ENCODE data around the gene ARHGAP26.

DNA sequence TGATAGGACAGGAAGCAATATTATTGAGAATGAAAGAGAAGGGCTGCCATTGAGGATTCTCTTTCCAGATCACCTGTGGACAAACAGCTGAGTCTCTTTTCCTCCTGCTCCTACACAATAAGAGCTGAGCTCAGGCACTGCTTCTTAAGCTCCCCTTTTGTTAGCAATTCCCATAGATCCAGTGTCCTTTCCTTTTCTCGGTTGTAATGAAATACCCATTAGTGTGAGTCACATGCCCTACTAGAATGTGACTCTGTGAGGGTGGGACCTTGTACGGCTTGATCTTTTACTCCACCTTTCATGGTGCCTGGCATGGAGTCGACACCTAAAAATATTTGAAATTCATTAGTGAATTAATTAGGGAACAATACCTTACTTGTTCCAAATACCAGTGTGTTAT is 364.1 kb downstream of the ARHGAP26 start:
- TF ChIP-seq EZH2 (IDR thresholded peaks at IDR 0.05; ENCODE audit: borderline replicate concordance, insufficient read depth, low read length, poor library complexity, severe bottlenecking), result no peak
- TF ChIP-seq TAF1 (IDR thresholded peaks at IDR 0.05; ENCODE audit: low read depth), result no peak
- TF ChIP-seq, protein P1, sequence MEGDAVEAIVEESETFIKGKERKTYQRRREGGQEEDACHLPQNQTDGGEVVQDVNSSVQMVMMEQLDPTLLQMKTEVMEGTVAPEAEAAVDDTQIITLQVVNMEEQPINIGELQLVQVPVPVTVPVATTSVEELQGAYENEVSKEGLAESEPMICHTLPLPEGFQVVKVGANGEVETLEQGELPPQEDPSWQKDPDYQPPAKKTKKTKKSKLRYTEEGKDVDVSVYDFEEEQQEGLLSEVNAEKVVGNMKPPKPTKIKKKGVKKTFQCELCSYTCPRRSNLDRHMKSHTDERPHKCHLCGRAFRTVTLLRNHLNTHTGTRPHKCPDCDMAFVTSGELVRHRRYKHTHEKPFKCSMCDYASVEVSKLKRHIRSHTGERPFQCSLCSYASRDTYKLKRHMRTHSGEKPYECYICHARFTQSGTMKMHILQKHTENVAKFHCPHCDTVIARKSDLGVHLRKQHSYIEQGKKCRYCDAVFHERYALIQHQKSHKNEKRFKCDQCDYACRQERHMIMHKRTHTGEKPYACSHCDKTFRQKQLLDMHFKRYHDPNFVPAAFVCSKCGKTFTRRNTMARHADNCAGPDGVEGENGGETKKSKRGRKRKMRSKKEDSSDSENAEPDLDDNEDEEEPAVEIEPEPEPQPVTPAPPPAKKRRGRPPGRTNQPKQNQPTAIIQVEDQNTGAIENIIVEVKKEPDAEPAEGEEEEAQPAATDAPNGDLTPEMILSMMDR (IDR thresholded peaks at IDR 0.05; ENCODE audit: poor library complexity, severe bottlenecking), result no peak
- no peak for TF ChIP-seq EP300 (conservative IDR thresholded peaks at IDR 0.05; ENCODE audit: poor library complexity, severe bottlenecking)
- no peak for TF ChIP-seq POLR2AphosphoS5 (IDR thresholded peaks at IDR 0.05)
- TF ChIP-seq RAD21 (conservative IDR thresholded peaks at IDR 0.05), result no peak
- TF ChIP-seq SMC3 (conservative IDR thresholded peaks at IDR 0.05; ENCODE audit: poor library complexity), result no peak
- TF ChIP-seq, protein P2, sequence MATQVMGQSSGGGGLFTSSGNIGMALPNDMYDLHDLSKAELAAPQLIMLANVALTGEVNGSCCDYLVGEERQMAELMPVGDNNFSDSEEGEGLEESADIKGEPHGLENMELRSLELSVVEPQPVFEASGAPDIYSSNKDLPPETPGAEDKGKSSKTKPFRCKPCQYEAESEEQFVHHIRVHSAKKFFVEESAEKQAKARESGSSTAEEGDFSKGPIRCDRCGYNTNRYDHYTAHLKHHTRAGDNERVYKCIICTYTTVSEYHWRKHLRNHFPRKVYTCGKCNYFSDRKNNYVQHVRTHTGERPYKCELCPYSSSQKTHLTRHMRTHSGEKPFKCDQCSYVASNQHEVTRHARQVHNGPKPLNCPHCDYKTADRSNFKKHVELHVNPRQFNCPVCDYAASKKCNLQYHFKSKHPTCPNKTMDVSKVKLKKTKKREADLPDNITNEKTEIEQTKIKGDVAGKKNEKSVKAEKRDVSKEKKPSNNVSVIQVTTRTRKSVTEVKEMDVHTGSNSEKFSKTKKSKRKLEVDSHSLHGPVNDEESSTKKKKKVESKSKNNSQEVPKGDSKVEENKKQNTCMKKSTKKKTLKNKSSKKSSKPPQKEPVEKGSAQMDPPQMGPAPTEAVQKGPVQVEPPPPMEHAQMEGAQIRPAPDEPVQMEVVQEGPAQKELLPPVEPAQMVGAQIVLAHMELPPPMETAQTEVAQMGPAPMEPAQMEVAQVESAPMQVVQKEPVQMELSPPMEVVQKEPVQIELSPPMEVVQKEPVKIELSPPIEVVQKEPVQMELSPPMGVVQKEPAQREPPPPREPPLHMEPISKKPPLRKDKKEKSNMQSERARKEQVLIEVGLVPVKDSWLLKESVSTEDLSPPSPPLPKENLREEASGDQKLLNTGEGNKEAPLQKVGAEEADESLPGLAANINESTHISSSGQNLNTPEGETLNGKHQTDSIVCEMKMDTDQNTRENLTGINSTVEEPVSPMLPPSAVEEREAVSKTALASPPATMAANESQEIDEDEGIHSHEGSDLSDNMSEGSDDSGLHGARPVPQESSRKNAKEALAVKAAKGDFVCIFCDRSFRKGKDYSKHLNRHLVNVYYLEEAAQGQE (IDR thresholded peaks at IDR 0.05; ENCODE audit: borderline replicate concordance), result no peak
- no peak for TF ChIP-seq MXI1 (conservative IDR thresholded peaks at IDR 0.05; ENCODE audit: poor library complexity, severe bottlenecking)
